GM21381 (cell line): ENCODE results near the gene CRAMP1.

Source experiments
- ATAC-seq: cut with Tn5 transposase; IDR thresholded peaks from one replicate; pipeline ENCODE4 v1.9.1; 2021; ENCODE audit warnings: mild to moderate bottlenecking, moderate library complexity; ENCODE audit not compliant: unreplicated experiment

The CRAMP1 gene

DNA sequence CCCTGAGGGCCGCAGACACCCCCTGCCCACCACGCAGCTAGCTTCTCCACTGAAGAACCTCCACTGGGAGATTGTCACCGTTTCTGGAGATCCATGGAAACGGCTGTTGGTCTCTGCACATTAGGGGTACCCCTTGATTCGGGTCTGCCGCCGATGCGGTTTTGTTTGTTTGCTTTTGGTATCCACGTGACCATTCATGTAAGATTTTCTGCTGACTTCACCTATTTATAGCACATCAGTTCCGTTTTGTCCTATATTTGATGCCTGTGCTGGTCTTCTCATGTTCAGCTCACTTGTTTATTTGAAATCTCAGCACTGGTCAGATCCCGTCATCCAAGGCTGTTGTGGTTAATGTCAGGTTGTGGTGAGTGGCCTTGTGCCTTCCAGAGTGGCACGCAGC, 21.1 kb downstream of the CRAMP1 start:
- ATAC-seq = no peak

GRCh38 chr16:1634541-1634940, 22.4 kb downstream of the CRAMP1 start:
- no peak for ATAC-seq

GRCh38 chr16:1635070-1635469, 22.9 kb downstream of the CRAMP1 start:
- ATAC-seq = no peak

GRCh38 chr16:1637526-1637925, 25.4 kb downstream of the CRAMP1 start:
- no peak for ATAC-seq

GRCh38 chr16:1638757-1639156, 26.6 kb downstream of the CRAMP1 start:
- no peak for ATAC-seq

- ATAC-seq = no peak
These were observed 27.1 kb downstream of the CRAMP1 start for GRCh38 chr16:1639282-1639681.

DNA sequence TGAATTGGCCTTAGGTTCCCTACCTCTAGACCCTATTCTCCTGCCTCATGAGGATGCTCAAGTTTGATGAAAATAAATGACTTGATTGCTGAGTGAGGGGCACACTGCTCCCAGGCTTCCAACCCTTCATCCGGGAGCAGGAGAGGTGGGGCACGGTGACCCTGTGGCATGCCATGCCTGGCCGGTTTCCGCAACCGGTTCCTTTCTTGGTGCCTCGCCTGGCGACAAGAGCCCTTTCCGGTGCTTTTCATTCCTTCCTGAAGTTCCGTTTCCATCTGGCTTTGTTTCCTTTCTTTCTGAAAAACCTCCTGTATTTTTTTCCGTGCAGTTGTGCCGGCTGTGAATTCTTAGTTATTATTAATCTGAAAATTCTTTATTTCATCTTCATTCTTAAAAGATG, 27.7 kb downstream of the CRAMP1 start:
- ATAC-seq = no peak

DNA sequence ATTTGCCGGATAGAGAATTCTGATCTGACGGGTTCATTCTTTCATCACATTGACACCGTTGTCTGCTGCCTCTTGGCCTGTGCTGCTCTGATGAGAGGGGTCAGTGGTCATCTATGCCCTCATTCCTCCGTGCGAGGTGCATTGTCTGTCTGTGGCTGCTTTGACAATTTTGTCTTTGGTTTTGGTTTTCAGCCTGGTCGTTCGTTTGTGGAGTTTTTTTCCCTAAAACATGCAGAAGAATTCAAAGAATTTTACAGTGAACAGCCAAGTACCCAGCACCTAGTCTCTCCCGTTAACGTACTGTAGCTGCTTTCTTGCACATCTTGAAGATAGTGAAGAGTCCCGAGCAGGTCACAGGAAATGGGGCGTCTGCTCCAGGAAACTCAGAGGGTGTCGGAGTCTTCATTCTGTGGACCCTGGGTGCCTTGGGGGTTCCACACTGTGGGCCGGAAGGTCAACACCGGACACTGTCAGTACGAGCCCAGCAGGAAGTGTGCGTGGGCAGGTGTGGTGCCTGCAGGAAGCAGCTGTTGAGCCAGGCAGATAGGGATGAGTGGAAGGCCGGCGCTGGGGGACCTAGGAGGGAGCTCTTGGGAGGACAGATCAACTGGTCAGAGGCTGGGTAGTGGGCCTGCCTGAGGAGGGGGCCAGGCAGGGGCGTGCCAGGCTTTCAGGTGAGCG, 28.2 kb downstream of the CRAMP1 start:
- no peak for ATAC-seq

DNA sequence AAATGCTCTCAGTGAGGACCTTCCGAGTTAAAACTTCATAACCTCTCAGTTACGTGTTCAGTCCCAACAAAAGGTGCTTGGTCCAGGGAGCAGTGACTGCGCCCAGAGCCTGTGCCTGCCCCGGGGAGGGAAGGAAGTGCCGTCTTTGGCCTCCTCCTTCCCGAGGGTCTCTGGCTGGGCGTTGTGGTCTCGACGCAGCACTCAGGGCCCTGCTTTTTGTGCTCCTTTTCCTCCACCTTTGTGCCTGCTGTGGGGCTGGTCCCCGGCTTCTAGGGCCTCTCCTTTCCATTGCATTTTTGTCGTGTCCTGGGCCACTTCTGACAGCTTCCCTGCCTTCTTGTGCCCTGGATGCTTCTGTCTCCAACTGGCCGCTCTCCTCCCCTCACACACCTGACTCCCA, 29.1 kb downstream of the CRAMP1 start:
- ATAC-seq = no peak

DNA sequence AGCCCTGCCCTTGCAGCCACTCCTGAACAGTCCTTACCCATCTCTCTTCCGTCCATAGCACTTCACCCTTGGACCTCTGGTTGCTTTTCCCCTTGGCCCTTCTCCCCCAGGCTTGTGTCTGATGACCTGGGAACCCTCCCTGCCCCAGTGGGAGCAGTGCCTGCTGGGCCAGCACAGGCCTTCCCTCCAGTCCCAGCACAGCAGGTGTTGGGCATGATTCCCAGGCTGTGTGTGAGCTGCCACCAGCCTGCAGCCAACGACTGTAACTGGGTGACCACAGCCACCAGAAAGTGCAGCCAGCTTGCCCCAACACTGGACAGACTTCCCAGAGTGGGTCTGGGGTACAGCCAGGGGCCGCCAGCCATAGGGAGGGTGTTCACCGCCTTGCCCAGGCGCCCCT, 30.0 kb downstream of the CRAMP1 start:
- ATAC-seq = no peak

DNA sequence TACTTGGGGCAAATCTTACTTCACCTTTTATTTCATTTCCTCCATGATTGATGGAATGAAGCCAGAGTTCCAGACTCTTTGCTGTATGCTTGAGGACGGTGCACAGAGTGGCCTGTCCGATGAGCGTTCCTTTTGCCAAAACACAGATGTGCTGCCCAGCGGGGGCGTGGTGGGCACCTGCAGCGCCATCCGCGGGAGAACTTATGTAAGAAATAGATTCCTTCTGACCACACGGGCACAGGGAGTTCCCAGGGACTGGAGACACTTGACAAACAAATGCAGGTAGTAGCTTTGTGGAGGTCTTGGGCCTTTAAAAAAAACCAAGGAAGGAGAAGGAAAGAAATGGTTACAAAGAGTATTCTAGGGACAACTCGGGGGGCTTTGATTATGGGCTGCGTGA, 30.6 kb downstream of the CRAMP1 start:
- ATAC-seq = no peak

GRCh38 chr16:1643521-1643920, 31.4 kb downstream of the CRAMP1 start:
- ATAC-seq = no peak

DNA sequence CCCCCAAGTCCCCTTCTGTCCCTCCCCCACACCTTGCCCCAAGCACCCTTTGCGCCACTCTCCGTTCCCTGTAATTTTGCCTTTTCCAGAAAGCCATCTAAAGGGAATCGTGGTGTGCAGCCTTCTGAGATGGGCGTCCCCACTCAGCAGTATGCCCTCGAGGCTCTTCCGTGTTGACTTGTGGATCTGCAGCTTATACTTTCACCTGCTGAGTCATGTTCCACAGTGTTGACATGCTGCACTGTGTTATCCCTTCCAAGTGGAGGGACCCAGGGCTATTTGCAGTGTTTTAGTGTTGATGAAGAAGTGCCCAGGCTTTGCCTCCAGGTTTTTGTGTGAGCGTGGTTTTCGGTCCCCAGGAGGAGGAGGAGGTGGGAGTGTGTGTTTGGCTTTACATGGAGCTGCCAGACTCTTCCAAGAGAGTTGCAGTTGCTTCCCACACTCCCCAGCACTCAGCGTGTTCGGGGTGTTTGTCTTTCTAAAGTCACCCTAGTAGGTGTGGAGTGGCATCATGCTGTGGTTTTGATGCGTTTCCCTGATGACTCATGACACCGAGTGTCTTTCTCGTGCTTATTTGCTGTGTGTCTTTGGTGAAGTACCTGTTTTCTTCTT, 33.9 kb downstream of the CRAMP1 start:
- no peak for ATAC-seq

GRCh38 chr16:1647856-1648255, 35.7 kb downstream of the CRAMP1 start:
- no peak for ATAC-seq

GRCh38 chr16:1650131-1650530, 38.0 kb downstream of the CRAMP1 start:
- no peak for ATAC-seq

DNA sequence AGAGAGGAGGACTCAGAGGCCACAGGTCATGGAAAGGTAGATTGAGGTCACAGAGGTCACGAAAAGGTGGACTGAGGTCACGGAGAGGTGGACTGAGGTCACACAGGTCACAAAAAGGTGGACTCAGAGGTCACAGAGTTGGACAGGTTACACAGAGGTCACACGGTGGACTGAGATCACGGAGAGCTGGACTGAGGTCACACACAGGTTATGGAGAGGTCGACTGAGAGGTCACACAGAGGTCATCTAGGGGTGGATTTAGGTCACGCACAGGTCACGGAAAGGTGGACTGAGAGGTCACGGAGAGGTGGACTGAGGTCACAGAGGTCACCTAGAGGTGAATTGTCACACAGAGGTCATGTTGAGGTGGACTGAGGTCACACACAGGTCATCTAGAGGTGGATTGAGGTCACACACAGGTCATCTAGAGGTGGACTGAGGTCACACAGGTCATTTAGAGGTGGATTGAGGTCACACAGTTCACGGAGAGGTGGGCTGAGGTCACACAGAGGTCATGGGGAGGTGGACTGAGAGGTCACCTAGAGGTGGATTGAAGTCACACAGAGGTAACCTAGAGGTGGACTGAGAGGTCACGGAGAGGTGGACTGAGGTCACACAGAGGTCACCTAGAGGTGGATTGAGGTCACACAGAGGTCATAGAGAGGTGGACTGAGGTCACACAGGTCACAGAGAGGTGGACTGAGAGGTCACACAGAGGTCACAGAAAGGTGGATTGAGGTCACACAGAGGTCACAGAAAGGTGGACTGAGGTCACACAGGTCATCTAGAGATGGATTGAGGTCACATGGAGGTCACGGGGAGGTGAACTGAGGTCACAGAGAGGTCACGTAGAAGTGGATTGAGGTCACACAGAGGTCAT, 39.2 kb downstream of the CRAMP1 start:
- no peak for ATAC-seq

- ATAC-seq = no peak
These were observed 39.8 kb downstream of the CRAMP1 start for GRCh38 chr16:1651974-1652312.

DNA sequence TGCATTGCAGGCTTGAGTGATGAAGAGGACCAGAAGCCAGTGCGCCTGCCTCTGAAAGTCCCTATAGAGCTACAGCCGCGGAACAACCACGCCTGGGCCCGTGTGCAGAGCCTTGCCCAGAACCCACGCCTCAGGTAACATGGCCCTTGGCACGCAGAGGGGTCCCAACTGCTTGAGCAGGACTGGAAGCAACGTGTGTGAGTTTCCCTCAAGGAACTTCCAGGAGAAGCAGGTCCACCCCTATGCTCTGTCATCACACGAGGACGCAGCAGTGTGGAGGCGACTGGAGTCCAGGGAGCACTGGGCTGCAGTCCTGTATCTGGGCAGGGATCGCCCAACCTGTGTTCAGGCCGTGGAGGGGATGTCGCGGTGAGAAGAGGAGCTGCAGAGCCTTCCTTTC, 40.9 kb downstream of the CRAMP1 start:
- ATAC-seq = no peak

DNA sequence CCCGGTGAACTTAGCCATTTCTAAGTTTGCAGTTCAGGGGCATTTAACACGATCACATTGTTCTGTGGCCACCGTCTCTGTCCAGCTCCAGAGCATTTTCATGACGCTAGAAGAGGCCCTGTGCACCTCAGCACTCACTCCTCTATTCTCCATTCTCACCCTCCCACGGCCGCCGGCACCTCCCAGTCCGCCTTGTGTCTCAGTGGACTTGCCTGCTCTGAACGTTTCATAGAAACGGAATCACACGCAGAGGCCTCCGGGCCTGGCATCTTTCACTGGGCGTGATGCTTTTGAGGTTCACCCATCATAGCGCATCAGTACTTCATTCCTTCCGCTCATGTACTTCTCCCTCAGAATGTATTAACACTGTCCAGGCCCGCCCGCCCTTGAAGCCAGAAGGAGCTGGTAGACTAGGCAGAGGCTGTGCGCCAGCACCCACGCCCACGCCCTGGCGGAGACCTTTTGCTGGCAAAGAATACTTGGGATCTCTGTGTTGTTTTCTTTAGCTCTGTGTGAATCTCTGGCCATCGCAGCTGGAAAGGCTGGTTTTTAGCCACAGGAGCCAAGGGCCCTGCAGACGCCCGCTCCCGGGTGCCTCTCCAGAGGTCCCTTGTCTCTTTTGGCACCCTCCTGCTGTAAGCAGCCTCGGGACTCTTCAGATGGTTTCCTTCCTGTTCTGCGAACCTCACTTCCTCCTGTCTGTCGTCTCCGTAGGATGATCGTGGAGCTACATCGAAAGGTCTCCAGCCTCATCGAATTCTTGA, 42.5 kb downstream of the CRAMP1 start:
- no peak for ATAC-seq

- no peak for ATAC-seq
These were observed 43.2 kb downstream of the CRAMP1 start for GRCh38 chr16:1655269-1655807.
